Dendritic cell treated with granulocyte-macrophage colony-stimulating factor and Interleukin-4, amounts not matched to agents 40 ng/mL and 50 ng/mL, for 4 days (primary cell): Measurements from ENCODE around the gene TMEM250.

Experiments used
- H3K27ac Mint-ChIP-seq: one replicate; pipeline ENCODE4 v1.8.0; 2022; ENCODE audit warnings: mild to moderate bottlenecking, mixed read lengths
- H3K27me3 Mint-ChIP-seq: one replicate; pipeline ENCODE4 v1.8.0; 2022; ENCODE audit warnings: mild to moderate bottlenecking, mixed read lengths
- H3K36me3 Mint-ChIP-seq: one replicate; pipeline ENCODE4 v1.8.0; 2022; ENCODE audit warnings: low read depth, mixed read lengths
- H3K4me1 Mint-ChIP-seq: one replicate; pipeline ENCODE4 v1.8.0; 2022; ENCODE audit warnings: low read depth, mixed read lengths
- H3K4me3 Mint-ChIP-seq: one replicate; pipeline ENCODE4 v1.8.0; 2022; ENCODE audit warnings: mild to moderate bottlenecking, moderate library complexity, mixed read lengths
- H3K9me3 Mint-ChIP-seq: one replicate; pipeline ENCODE4 v1.8.0; 2022; ENCODE audit warnings: mixed read lengths
- intact Hi-C: fragments of 100-400 bp; cut with micrococcal nuclease; formaldehyde crosslinking; loops from one replicate; pipeline ENCODE4 v1.15.0; 2022

Gene TMEM250

DNA sequence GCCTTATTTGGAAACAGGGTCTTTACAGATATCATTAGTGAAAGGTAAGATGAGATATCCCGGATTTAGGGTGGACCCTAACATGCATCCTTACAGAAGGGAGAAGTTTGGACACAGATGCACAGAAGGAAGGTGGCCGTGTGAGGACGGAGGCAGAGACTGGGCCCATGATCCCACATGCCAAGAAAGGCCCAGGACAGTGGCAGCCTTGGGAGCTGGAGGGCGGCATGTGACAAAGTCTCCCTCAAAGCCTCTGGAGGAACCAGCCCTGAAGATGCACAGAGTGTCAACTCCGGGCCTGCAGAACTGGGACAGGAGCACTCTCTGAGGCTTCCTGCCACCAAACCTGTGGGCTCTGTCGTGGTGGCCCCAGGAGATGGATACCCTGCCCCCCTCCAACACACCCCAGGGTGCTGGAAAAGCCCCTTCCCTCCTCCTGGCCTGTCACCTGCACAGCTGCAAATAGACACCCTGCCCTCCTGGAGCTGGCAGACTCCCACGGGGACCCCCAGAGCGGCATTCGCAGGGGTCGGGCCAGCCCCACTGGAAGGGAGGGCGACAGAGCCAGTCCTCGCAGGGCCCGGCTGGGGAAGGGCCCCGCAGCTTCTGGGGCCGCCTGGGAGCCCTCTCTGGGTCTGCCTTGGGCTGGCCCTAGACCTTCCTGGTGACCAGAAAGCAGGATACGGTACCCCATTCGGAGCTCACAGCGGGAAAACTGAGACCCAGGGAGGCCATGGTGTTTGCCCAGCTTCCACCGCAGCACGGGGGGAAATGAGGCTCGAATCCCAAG lies 31.5 kb downstream of the TMEM250 start:
- no peaks in the 10 kb centered on the region for H3K9me3 Mint-ChIP-seq
- no peaks in the 10 kb centered on the region for H3K27me3 Mint-ChIP-seq
- intact Hi-C loops, result no loop called here
- peaks cover 37% of the 10 kb centered on the region for H3K36me3 Mint-ChIP-seq
- no peak overlapping the region for H3K4me3 Mint-ChIP-seq
- H3K27ac Mint-ChIP-seq, result no peak overlapping the region
- H3K4me1 Mint-ChIP-seq, result peaks cover 76% of the 10 kb centered on the region

DNA sequence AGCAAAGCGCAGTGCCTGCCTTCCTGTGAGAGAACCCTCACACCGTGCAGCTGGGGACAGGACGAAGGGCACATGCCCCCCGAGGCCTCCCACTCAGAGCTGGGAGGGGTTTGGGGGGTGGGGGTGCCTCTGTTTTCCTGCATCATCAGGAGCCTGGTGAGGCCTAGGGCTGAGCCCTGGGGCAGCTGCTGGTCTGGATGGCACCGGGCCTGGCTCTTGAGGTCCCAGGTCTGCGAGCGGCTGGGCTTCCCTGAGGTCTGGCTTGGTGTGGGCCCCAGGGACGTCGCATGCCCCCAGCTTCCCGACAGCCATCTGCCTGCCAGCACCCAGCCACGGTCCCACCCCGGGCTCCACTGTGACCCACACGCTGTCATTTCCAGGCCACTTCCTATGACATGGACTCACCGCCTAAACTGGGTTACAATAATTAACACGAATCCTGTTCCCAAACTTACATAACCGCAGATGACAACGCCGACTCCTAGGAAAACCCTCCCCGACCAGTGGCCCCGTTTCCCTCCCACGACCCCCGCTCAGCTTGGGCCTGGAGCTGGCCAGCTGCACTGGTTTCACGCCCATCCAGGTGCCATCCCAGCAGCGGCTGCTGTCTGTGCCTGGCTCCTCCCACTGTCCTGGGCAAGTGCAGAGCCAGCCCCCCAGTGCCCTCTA lies 32.3 kb downstream of the TMEM250 start:
- Mint-ChIP-seq H3K9me3 (no peaks in the 10 kb centered on the region), H3K4me1 (peaks cover 73% of the 10 kb centered on the region), H3K27ac (no peak overlapping the region), H3K4me3 (no peak overlapping the region), H3K27me3 (no peaks in the 10 kb centered on the region), H3K36me3 (peaks cover 33% of the 10 kb centered on the region)
- intact Hi-C loops, result no loop called here

DNA sequence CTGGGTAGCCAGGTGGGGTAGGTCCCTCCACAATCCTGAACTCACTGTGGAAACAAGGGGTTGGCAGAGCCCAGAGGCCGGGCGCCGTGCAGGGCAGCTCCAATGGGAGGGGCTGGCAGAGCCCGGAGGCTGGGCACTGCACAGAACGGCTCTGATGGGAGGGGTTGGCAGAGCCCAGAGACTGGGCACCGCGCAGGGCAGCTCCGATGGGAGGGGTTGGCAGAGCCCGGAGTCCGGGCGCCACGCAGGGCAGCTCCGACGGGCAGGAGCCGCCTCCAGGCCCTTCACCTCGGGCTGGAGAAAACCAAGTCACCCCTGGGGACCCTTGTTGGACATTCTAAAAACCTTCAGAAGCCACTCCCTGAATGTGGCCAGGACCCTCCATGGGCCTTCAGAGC lies 32.9 kb downstream of the TMEM250 start:
- Mint-ChIP-seq H3K4me1 (peaks cover 73% of the 10 kb centered on the region), H3K27me3 (no peaks in the 10 kb centered on the region), H3K9me3 (no peaks in the 10 kb centered on the region), H3K36me3 (peaks cover 34% of the 10 kb centered on the region), H3K4me3 (no peak overlapping the region), H3K27ac (no peak overlapping the region)
- intact Hi-C loops, result no loop called here

DNA sequence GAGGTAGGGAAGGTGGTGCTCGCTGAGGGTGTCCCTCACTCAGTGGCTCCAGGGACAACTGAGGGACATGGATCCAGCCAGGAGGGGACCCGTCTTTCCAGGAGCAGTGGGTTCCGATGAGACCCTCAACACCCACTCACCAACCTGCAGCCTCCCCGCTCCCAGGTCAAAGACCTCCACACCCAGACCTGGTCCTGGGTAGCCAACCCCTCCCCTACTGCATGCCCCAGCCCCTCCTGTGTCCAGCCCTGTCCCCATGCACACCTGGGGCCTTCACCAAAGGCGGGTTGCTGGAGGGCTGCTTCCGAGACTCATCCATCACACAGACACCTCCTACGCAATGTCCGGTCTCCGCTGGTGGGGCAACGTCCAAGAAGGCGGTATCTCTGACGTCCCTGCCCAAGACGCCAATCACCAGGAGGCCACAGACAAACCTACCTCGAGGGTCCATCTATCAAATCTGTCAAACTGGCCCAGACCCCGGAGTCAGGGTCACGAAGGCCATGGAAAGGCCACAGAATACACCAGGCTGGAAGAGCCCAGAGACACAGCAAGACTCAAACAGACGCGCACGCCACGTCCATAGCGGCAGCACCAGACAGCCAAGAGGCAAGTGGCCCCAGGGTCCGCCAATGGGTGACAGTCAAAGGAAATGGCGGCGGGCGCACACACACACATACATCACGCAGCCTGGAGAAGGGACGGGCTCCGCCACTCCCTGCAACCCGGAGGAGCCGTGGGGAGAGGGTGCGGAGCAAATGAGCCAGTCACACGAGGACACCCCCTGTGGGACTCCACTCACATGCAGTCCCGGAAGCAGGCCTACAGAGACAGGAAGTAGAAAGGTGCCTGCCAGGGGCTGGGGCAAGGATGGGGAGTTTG lies 34.4 kb downstream of the TMEM250 start:
- intact Hi-C loops, result no loop called here
- Mint-ChIP-seq H3K27me3 (no peaks in the 10 kb centered on the region), H3K9me3 (no peaks in the 10 kb centered on the region), H3K4me3 (no peak overlapping the region), H3K4me1 (peaks cover 77% of the 10 kb centered on the region), H3K27ac (no peak overlapping the region), H3K36me3 (peaks cover 39% of the 10 kb centered on the region)

DNA sequence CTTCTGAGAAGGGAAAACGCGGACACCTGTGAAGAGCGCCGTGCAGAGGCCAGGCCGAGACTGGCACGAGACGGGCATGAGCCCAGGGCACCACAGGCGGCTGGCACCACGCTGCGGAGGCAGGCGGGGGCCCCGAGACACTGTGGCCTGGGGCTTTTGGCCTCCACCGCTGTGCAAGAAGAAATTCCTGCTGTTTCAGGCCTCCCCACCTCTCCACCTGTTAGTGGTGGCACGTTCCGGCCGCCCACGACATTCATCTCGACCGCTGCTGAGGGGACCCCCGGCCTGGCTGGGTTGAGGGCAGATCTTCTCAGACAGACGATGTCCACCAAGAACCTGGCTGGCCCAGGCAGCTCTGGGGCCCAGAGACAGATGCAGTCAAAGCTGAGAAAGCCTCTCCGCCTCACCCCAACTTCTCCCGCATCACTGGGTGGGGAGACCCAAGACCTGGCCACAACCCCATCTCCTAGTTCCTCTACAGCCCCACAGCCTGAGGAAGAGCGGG lies 35.1 kb downstream of the TMEM250 start:
- intact Hi-C loops, result no loop called here
- Mint-ChIP-seq H3K4me1 (peaks cover 80% of the 10 kb centered on the region), H3K4me3 (no peak overlapping the region), H3K36me3 (peaks cover 44% of the 10 kb centered on the region), H3K27ac (no peak overlapping the region), H3K27me3 (no peaks in the 10 kb centered on the region), H3K9me3 (no peaks in the 10 kb centered on the region)

DNA sequence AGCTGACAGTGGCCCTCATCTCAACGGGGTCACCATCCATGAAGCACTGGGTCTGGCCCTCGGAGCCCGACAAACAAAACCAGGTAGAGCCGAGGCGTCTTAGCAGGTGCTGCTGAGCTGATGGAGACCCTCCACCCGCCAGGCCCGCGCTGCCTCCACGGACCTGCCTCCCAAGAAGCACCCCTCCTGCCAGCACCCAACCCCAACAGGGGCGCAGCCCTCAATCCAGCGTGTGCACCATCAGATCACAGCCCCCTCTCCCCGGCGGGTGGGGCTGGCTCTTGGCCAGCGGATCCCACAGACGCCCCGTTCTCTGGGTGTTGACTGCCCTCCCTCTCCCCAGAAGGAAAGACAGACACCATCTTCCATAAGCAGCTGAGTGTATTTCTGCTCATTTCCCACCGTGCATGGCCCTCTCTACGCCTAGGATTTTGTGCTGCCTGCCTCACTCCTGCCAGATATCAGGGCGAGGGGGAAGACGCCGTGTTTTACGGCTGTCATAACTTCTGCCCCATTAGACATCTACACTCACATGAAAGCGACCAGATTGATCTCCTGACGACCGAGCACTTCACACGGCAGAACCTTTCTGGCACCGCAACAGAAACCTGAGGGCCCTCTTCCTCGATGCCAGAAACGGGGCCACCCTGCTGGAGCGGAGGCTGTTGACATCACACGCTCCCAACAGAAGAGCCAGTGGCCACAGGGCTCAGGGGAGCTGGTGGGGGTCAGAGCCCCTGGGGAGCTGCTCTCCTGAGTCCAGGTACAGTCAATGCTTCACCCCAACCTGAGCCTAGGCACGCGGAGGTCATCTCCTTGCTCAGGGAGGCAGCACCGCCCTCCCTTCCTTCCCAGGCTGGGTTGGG lies 35.9 kb downstream of the TMEM250 start:
- intact Hi-C loops, result no loop called here
- Mint-ChIP-seq H3K4me3 (no peak overlapping the region), H3K4me1 (peaks cover 80% of the 10 kb centered on the region), H3K9me3 (no peaks in the 10 kb centered on the region), H3K27ac (no peak overlapping the region), H3K27me3 (no peaks in the 10 kb centered on the region), H3K36me3 (peaks cover 44% of the 10 kb centered on the region)

DNA sequence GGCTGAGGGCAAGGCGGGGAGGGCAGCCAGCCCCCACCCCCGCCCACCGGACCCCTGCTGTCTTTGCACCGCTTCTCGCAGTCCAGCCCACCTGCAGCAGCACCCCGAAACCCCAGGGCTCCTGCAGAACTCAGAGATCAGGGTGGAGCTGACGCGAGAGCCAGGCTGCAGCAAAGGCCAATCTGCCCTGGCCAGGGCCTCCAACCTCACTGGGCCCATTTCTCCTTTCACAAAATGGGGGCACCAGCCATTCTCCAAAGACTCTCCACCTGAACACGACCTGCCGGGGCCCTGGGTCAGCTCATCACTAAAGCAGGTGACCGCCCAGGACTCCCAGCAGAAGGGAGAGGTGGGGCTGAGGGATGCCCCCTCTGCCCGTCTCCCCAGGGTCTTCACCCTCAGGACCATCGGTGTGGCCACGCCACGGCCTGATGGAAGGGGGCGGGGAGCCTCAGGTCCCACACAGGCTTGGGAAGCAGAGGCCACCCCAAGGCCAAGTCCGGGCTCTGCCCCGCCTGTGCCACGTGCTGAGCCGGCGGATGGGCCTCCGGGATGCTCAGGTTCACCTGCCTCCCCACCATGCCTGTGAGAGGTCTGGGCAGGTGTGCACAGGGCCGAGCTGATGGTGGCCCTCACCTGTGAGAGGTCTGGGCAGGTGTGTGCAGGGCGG lies 36.7 kb downstream of the TMEM250 start:
- H3K9me3 Mint-ChIP-seq, result no peaks in the 10 kb centered on the region
- no peaks in the 10 kb centered on the region for H3K27me3 Mint-ChIP-seq
- H3K4me3 Mint-ChIP-seq, result no peak overlapping the region
- H3K27ac Mint-ChIP-seq, result no peak overlapping the region
- intact Hi-C loops, result no loop called here
- peaks cover 80% of the 10 kb centered on the region for H3K4me1 Mint-ChIP-seq
- H3K36me3 Mint-ChIP-seq, result peaks cover 44% of the 10 kb centered on the region

DNA sequence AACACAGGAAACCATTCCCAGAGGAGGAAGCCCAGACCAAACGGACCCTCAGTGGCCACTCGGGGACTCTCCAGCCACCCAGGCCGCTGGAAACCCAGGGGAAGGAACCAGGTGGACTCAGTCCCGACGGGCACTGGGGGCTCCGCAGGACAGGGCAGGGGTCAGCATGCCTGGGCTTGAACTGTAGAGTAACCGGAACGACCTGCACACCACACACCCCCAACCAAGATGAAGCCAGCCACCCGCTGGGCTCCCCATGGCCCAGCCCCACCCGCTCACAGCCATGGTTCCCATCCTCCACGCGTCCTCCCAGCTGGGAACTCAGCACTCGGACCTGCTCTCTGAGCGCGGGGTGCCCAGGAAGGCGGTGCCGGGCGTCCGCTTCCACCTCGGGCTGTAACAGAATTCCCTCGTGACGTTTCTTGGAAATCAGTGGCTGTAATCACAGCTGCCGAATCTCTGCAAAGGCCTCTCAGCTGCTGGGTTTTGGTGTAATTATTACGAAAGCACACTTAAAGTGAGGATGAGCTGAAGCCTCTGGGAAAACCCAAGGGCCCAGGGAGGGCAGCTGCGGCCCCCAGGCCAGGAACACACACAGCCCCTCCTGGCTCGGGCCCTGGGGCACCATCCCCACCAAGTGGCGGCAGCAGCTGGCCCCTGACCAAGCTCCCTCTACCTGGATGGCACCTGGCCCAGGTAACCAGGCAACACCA lies 37.4 kb downstream of the TMEM250 start:
- H3K27me3 Mint-ChIP-seq, result no peaks in the 10 kb centered on the region
- no peaks in the 10 kb centered on the region for H3K9me3 Mint-ChIP-seq
- H3K4me3 Mint-ChIP-seq, result no peak overlapping the region
- peaks cover 77% of the 10 kb centered on the region for H3K4me1 Mint-ChIP-seq
- H3K36me3 Mint-ChIP-seq, result peaks cover 44% of the 10 kb centered on the region
- intact Hi-C loops, result no loop called here
- no peak overlapping the region for H3K27ac Mint-ChIP-seq

DNA sequence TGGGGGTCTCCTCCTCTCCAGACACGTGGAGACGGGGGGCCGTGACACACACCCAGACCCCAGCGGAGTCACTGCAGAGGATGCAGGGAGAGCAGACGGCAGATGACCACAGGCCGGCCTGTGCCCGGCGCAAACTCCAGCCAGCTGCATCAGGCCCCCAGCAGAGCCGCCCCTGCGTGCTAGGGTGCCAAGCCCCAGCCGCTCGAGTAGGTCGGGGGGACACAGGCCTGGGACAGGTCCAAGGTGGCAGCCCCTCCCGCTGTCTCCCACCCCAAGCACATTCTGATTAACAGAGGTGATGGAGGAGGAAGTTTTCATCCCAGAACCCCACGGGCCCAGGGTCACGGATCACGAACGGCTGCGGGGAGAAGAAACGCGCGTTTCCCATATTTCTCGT lies 38.0 kb downstream of the TMEM250 start:
- Mint-ChIP-seq H3K27me3 (no peaks in the 10 kb centered on the region), H3K4me1 (peaks cover 83% of the 10 kb centered on the region), H3K9me3 (no peaks in the 10 kb centered on the region), H3K36me3 (peaks cover 44% of the 10 kb centered on the region), H3K27ac (no peak overlapping the region), H3K4me3 (no peak overlapping the region)
- intact Hi-C loops, result no loop called here

DNA sequence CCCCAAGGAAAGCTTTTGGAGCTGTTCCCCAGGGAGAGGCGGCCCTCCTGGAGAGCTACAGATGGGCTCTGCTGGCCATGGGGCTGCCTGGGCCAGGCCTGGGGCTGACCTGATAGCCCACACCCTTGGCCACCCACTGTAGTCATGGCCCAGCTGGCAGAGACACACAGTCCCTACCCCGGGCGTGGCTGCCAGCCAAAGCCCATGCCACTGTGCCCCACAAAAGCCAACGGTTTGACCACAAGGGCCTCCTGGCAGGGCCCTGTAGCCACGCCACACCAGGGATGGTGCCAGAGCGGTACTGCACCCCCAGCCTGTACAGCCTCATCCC lies 38.8 kb downstream of the TMEM250 start:
- intact Hi-C loops, result loop anchor here (5.0 kb wide), 1 partner anchor 37 kb away; the partner anchor contains the start of gene TMEM250

DNA sequence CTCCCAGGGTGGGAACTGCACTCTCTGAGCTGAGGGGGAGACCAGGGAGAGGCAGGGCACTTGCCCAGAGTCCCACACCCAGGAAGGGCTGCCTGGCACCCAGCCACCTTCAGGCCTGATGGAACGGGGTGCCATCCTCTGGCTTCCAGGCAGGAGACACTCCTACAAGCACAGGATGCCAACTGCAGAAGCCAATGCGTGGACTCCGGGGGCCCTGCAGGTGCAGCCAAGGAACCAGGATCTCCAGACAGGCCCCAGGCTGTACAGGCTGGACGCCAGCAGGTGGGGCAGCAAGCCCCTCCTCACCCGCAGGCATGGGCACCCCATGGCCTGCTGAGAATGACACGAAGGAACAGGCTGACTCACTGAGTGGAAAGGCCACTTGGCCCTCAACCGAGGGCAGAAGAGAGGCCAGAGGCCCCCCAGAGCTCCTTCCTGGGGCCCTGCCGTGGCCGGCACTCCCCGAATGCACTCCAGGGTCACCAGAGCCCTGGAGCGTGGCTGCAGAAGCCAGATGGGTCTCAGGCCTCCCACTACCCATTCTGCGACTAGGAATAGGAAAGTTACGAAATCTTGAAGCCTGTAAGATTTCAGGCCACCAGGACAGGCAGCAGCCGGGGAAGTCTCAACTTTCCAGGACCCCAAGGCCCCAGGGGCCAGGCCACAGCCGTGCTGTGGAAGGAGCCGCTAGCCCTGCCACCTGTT lies 39.3 kb downstream of the TMEM250 start:
- Mint-ChIP-seq H3K27ac (peak overlapping the region; percentile 54), H3K36me3 (peaks cover 51% of the 10 kb centered on the region), H3K4me1 (peaks cover 89% of the 10 kb centered on the region), H3K4me3 (no peak overlapping the region), H3K9me3 (no peaks in the 10 kb centered on the region), H3K27me3 (no peaks in the 10 kb centered on the region)
- intact Hi-C loops, result loop anchor here (5.0 kb wide), 1 partner anchor 38 kb away; the partner anchor contains the start of gene TMEM250

More for the DNA sequence above, 38.8 kb downstream of the TMEM250 start:
- Mint-ChIP-seq H3K4me1 (peaks cover 89% of the 10 kb centered on the region), H3K4me3 (no peak overlapping the region), H3K27me3 (no peaks in the 10 kb centered on the region), H3K36me3 (peaks cover 51% of the 10 kb centered on the region), H3K9me3 (no peaks in the 10 kb centered on the region), H3K27ac (peak overlapping the region; percentile 54)

DNA sequence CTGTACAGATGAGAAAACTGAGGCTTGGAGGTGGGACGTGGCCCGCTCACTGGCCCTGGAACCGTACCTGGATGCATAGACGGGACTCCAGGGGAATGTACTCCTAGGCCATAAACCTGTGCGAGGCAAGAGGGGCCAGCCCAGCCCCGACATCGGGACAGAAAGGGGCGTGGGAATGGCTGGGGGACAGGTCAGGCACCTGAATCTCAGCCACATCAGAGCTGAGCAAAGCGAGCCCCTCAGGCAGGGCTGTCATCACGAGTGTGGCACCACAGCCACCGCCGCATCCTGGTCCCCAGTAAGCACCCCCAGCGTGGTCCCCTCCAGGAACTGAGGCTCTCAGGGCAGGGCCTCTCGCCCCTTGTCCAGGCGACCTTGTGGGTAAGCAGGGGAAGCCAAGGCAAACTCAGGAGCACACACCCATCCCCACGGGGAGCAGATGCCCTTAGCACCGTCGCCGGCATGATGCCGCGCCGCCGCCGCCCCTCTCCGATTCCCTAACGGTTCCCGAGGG lies 40.1 kb downstream of the TMEM250 start:
- no peaks in the 10 kb centered on the region for H3K9me3 Mint-ChIP-seq
- H3K27ac Mint-ChIP-seq, result no peak overlapping the region
- no peaks in the 10 kb centered on the region for H3K27me3 Mint-ChIP-seq
- intact Hi-C loops, result loop anchor here (5.0 kb wide), 1 partner anchor 39 kb away; the partner anchor contains the start of gene TMEM250
- peaks cover 82% of the 10 kb centered on the region for H3K4me1 Mint-ChIP-seq
- H3K4me3 Mint-ChIP-seq, result no peak overlapping the region
- H3K36me3 Mint-ChIP-seq, result peaks cover 44% of the 10 kb centered on the region
